Breast epithelium (tissue), 3 donors: ENCODE measurements around the gene KCNJ12.
A peak's percentile ranks its signal among the peaks of the same experiment; 100 is the strongest.

ENCODE experiments used
- POLR2A ChIP-seq: fragments of 450-650 bp; IDR thresholded peaks from one replicate; pipeline ENCODE4 v1.6.1; 2016; ENCODE audit warnings: antibody characterized with exemption, mild to moderate bottlenecking, moderate library complexity
- TF ChIP-seq, protein P1 (sequence below), 3 donors: fragments of 450-650 bp; IDR thresholded peaks; one replicate each; pipeline ENCODE4 v1.5.1; 2016 to 2017; ENCODE audit warnings: antibody characterized with exemption in 3 of 3, mild to moderate bottlenecking in 3 of 3, moderate library complexity in 3 of 3

DNA sequence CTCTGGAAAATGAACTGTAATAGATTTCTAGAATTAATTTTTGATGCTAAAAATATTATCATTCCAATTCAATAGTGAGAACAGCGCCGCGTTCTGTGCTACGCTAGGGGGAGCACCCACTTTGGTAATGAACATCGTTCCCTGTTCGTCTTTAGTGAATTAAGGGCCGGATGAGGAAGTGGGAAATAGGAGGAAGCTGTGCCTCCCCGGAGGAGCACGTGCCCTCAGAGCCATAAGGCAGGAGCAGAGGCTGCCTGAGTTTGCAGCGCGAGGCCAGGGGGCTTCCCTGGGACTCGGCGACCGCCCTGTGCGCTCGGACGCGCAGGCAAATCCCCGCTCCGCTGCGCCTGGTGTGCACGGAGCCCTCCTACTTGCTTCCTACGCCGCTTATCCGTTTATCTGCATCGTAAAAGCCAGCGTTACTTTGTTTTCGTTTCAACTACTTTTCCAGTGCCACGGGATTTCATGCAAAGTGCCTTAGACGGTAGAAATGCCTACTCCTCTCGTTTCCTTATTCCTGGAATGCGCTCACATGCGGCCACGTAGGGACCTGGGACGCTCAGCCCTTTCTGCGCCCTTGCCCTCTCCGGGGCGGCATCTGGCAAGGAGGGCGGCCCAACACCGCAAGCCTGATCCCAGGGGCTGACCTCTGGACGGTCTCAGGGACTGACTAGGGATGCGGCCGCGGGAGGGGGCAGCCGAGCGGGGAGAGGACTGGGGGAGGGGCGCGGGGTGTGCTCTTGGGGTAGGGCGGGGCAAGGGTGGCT, 76.4 kb downstream of the KCNJ12 start:
- TF ChIP-seq, protein P1, sequence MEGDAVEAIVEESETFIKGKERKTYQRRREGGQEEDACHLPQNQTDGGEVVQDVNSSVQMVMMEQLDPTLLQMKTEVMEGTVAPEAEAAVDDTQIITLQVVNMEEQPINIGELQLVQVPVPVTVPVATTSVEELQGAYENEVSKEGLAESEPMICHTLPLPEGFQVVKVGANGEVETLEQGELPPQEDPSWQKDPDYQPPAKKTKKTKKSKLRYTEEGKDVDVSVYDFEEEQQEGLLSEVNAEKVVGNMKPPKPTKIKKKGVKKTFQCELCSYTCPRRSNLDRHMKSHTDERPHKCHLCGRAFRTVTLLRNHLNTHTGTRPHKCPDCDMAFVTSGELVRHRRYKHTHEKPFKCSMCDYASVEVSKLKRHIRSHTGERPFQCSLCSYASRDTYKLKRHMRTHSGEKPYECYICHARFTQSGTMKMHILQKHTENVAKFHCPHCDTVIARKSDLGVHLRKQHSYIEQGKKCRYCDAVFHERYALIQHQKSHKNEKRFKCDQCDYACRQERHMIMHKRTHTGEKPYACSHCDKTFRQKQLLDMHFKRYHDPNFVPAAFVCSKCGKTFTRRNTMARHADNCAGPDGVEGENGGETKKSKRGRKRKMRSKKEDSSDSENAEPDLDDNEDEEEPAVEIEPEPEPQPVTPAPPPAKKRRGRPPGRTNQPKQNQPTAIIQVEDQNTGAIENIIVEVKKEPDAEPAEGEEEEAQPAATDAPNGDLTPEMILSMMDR (IDR thresholded peaks at IDR 0.05), result peak; percentile 25 to 44 (median 28)
- no peak for TF ChIP-seq POLR2A
